ENCODE results near the gene SPANXD. TPM values are rescaled to one million over a fixed set of nuclear protein-coding genes. Genes with fewer than 3 reads are reported as not detected.

The SPANXD gene
- total and polyA plus RNA-seq, 2 donors from 2014 or later: not detected

DNA sequence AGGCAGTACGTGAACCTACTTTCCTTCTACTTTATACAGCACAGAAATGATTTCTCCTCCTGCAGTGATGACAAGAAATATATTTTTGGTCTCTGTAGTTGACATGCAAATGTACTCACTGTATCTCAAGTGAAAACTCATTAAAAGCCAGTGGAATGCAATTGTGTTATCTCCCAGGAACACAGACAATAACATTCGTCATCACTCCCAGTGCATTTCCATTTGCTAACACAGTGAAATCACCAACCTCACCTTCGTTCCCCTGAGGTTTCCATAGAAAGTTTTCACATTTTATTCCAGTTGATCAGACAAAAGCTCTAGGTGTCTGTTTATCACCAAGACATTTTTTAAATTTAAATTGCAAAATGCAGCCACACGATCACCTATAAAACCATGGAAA lies 2.5 kb upstream of the SPANXD start:
- H3K4me1 ChIP-seq (ENCODE audit: control insufficient read depth in 2 of 3, insufficient read depth in 2 of 3, low read depth in 1 of 3, low read length in 3 of 3): no peaks in the 10 kb centered on the region
- TF ChIP-seq, protein P1, sequence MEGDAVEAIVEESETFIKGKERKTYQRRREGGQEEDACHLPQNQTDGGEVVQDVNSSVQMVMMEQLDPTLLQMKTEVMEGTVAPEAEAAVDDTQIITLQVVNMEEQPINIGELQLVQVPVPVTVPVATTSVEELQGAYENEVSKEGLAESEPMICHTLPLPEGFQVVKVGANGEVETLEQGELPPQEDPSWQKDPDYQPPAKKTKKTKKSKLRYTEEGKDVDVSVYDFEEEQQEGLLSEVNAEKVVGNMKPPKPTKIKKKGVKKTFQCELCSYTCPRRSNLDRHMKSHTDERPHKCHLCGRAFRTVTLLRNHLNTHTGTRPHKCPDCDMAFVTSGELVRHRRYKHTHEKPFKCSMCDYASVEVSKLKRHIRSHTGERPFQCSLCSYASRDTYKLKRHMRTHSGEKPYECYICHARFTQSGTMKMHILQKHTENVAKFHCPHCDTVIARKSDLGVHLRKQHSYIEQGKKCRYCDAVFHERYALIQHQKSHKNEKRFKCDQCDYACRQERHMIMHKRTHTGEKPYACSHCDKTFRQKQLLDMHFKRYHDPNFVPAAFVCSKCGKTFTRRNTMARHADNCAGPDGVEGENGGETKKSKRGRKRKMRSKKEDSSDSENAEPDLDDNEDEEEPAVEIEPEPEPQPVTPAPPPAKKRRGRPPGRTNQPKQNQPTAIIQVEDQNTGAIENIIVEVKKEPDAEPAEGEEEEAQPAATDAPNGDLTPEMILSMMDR (IDR thresholded peaks at IDR 0.05; ENCODE audit: borderline replicate concordance, extremely low read depth, insufficient read depth): no peak
- FAIRE-seq: no peak
- H3K9ac ChIP-seq (ENCODE audit: low read length in 3 of 3): no peak overlapping the region
- H3K27ac ChIP-seq (ENCODE audit: low read depth in 2 of 2, low read length in 2 of 2): no peak overlapping the region
- intact Hi-C loops (cut with DNase I): no loop called here
- no peaks in the 10 kb centered on the region for H3K36me3 ChIP-seq (ENCODE audit: control insufficient read depth in 2 of 3, insufficient read depth in 3 of 3, low read length in 3 of 3)
- no peak for DNase-seq
- H3K4me3 ChIP-seq (ENCODE audit: low read length in 3 of 3): no peak overlapping the region
- H3K27me3 ChIP-seq (ENCODE audit: control insufficient read depth, insufficient read depth, low read length): no peaks in the 10 kb centered on the region
- H3K9me3 ChIP-seq (ENCODE audit: control insufficient read depth in 2 of 3, insufficient read depth in 1 of 3, low read length in 3 of 3): no peaks in the 10 kb centered on the region

DNA sequence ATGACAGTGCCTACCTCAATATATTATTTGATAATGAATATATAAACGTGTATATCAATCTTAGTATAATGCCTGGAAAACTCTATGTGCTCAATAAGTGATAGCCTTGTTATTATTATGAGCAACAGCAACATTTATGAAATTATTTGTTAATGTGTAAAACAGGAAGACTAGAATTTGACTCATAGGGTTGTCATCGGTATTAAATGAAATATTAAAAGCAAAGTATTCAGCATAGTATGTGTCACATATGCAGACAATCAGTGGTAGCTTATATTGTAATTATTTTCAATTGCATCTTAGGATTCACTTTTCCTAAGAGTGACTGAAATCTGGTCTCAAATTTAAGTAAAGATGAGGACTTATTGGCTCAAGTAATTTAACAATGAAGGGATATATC lies 24.6 kb downstream of the SPANXD start:
- FAIRE-seq (no peak), DNase-seq (no peak)
- H3K4me1 ChIP-seq (ENCODE audit: control insufficient read depth in 2 of 3, insufficient read depth in 2 of 3, low read depth in 1 of 3, low read length in 3 of 3): no peaks in the 10 kb centered on the region
- intact Hi-C loops (cut with DNase I): no loop called here
- TF ChIP-seq, protein P1 (IDR thresholded peaks at IDR 0.05; ENCODE audit: borderline replicate concordance, extremely low read depth, insufficient read depth): no peak
- no peaks in the 10 kb centered on the region for H3K27me3 ChIP-seq (ENCODE audit: control insufficient read depth, insufficient read depth, low read length)
- no peak overlapping the region for H3K27ac ChIP-seq (ENCODE audit: low read depth in 2 of 2, low read length in 2 of 2)
- H3K4me3 ChIP-seq (ENCODE audit: low read length in 3 of 3): no peak overlapping the region
- H3K9ac ChIP-seq (ENCODE audit: low read length in 3 of 3): no peak overlapping the region
- H3K36me3 ChIP-seq (ENCODE audit: control insufficient read depth in 2 of 3, insufficient read depth in 3 of 3, low read length in 3 of 3): no peaks in the 10 kb centered on the region
- H3K9me3 ChIP-seq (ENCODE audit: control insufficient read depth in 2 of 3, insufficient read depth in 1 of 3, low read length in 3 of 3): no peaks in the 10 kb centered on the region

GRCh38 chrX:141669689-141670088 lies 28.9 kb downstream of the SPANXD start:
- TF ChIP-seq, protein P1 (IDR thresholded peaks at IDR 0.05; ENCODE audit: borderline replicate concordance, extremely low read depth, insufficient read depth): no peak
- Histone ChIP-seq H3K27me3 (ENCODE audit: control insufficient read depth, insufficient read depth, low read length) (no peaks in the 10 kb centered on the region), H3K9me3 (ENCODE audit: control insufficient read depth in 2 of 3, insufficient read depth in 1 of 3, low read length in 3 of 3) (no peaks in the 10 kb centered on the region), H3K9ac (ENCODE audit: low read length in 3 of 3) (no peak overlapping the region), H3K4me1 (ENCODE audit: control insufficient read depth in 2 of 3, insufficient read depth in 2 of 3, low read depth in 1 of 3, low read length in 3 of 3) (no peaks in the 10 kb centered on the region), H3K27ac (ENCODE audit: low read depth in 2 of 2, low read length in 2 of 2) (no peak overlapping the region), H3K36me3 (ENCODE audit: control insufficient read depth in 2 of 3, insufficient read depth in 3 of 3, low read length in 3 of 3) (no peaks in the 10 kb centered on the region), H3K4me3 (ENCODE audit: low read length in 3 of 3) (no peak overlapping the region)
- intact Hi-C loops (cut with DNase I): no loop called here
- no peak for FAIRE-seq
- no peak for DNase-seq

- H3K27me3 ChIP-seq (ENCODE audit: control insufficient read depth, insufficient read depth, low read length): no peaks in the 10 kb centered on the region
- H3K27ac ChIP-seq (ENCODE audit: low read depth in 2 of 2, low read length in 2 of 2): no peak overlapping the region
- DNase-seq: no peak
- FAIRE-seq: no peak
- TF ChIP-seq, protein P1 (IDR thresholded peaks at IDR 0.05; ENCODE audit: borderline replicate concordance, extremely low read depth, insufficient read depth): no peak
- H3K9ac ChIP-seq (ENCODE audit: low read length in 3 of 3): no peak overlapping the region
- intact Hi-C loops (cut with DNase I): no loop called here
- no peaks in the 10 kb centered on the region for H3K9me3 ChIP-seq (ENCODE audit: control insufficient read depth in 2 of 3, insufficient read depth in 1 of 3, low read length in 3 of 3)
- no peak overlapping the region for H3K4me3 ChIP-seq (ENCODE audit: low read length in 3 of 3)
- H3K4me1 ChIP-seq (ENCODE audit: control insufficient read depth in 2 of 3, insufficient read depth in 2 of 3, low read depth in 1 of 3, low read length in 3 of 3): no peaks in the 10 kb centered on the region
- no peaks in the 10 kb centered on the region for H3K36me3 ChIP-seq (ENCODE audit: control insufficient read depth in 2 of 3, insufficient read depth in 3 of 3, low read length in 3 of 3)
These were observed 30.2 kb downstream of the SPANXD start for GRCh38 chrX:141668371-141668770.
